Measurements from ENCODE around the gene HARS2. TPM values are rescaled to one million over a fixed set of nuclear protein-coding genes. Genes with fewer than 3 reads are reported as not detected.

Gene HARS2, protein sequence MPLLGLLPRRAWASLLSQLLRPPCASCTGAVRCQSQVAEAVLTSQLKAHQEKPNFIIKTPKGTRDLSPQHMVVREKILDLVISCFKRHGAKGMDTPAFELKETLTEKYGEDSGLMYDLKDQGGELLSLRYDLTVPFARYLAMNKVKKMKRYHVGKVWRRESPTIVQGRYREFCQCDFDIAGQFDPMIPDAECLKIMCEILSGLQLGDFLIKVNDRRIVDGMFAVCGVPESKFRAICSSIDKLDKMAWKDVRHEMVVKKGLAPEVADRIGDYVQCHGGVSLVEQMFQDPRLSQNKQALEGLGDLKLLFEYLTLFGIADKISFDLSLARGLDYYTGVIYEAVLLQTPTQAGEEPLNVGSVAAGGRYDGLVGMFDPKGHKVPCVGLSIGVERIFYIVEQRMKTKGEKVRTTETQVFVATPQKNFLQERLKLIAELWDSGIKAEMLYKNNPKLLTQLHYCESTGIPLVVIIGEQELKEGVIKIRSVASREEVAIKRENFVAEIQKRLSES
- total RNA-seq (10 to 100 TPM in 1 of 6 donors, 1 to 10 TPM in 5; 5.9 to 15.9 (median 8.6) TPM), polyA plus RNA-seq (10 to 100 TPM; 12.4 to 23.6 TPM)

DNA sequence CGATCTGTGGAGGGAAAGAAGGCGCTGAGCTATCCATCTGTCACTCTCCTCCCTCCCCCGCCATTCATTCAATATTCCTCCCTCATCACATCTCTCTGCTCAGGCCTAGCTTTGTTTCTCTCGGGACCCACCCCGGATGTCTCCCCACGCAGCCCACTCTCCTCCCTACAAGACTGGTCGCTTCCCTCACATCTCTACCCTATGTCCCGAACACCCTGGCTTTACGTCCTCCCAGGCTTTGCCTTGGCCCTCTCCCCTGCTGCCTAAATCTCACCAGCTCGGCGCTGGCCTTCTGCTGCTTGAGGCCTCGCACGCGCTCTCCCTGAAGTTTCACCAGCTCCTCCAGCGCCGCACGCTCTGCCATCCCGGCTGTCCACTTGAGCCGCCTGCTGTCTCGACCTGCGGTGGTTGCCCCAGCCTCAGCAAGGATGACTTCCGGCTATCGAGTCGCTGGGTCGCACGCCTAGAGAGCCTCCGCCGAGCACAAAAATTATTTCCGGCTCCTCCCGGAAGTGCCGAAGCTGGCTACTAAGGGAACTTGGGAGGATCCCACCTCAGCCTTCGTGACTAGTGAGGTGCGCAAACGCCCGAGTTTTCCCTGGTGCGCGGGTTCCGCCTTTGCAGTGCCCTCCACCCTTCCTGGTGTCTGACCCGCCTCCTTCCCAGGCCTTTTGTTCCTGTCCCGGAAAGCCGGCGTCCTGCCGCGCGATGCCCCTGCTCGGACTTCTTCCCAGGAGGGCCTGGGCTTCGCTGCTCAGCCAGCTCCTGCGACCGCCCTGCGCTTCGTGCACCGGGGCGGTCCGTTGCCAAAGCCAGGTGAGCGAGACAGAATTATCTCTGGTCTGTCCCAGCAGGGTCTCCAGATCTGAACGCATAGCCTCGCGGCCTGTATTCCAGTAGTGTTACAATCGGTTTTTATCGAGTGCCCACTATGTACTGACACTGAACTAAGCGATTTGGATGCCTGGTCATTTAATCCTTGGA is at the start of gene HARS2, which contains the start of gene HARS1:
Gene HARS2, plus strand, starts transcription at position 515 of the 984 bp plus-strand sequence. Its CDS starts 194 bp downstream, at position 709.
Gene HARS1, minus strand, starts transcription at position 430 of the 984 bp plus-strand sequence. Its CDS starts 66 bp downstream, at position 364.
- H3K36me3 ChIP-seq, result peaks cover 0 to 22% (median 6%) of the 10 kb centered on the region in 3 donors

DNA sequence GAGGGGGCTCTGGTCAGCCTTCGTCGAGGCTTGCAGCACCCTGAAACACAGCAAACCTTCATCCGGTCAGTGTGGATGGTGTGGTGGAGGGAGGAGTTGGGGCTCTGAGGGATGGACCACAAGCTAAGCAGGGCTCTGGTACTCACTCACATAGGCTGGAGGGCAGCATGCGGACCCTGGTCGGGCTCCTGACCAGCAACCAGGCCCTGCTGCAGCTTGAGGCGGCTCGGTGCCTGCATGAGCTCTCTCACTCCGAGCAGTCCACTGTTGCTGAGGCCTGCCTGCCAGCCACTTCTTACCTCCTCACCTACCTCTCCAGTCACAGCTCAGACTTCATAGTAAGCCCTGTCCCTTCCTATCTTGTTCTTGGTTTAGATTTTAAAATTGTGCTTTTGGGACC is 49.5 kb upstream of the HARS2 start:
- TF ChIP-seq, protein P1, sequence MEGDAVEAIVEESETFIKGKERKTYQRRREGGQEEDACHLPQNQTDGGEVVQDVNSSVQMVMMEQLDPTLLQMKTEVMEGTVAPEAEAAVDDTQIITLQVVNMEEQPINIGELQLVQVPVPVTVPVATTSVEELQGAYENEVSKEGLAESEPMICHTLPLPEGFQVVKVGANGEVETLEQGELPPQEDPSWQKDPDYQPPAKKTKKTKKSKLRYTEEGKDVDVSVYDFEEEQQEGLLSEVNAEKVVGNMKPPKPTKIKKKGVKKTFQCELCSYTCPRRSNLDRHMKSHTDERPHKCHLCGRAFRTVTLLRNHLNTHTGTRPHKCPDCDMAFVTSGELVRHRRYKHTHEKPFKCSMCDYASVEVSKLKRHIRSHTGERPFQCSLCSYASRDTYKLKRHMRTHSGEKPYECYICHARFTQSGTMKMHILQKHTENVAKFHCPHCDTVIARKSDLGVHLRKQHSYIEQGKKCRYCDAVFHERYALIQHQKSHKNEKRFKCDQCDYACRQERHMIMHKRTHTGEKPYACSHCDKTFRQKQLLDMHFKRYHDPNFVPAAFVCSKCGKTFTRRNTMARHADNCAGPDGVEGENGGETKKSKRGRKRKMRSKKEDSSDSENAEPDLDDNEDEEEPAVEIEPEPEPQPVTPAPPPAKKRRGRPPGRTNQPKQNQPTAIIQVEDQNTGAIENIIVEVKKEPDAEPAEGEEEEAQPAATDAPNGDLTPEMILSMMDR (IDR thresholded peaks at IDR 0.05), result no peak
- intact Hi-C loops (cut with DNase I), result no loop called here
- no peaks in the 10 kb centered on the region for H3K9me3 ChIP-seq
- FAIRE-seq (no peak), ATAC-seq (no peak), DNase-seq (no peak)
- H3K27me3 ChIP-seq, result no peaks in the 10 kb centered on the region
- 88 to 89% methylated on average over 8 of the region's 8 CpGs for WGBS, 2 donors
- peaks cover 0 to 14% (median 6%) of the 10 kb centered on the region in 3 donors for H3K4me1 ChIP-seq
- H3K4me3 ChIP-seq, result no peak overlapping the region
- H3K36me3 ChIP-seq, result peaks cover 0 to 28% (median 0%) of the 10 kb centered on the region in 3 donors
- no peak overlapping the region for H3K27ac ChIP-seq

More for the DNA sequence above, at the start of gene HARS2, which contains the start of gene HARS1:
- TF ChIP-seq, protein P1 (IDR thresholded peaks at IDR 0.05), result no peak
- WGBS, 2 donors, result 1% methylated on average over 61 of the region's 61 CpGs
- intact Hi-C loops (cut with DNase I), result no loop called here
- H3K27ac ChIP-seq, result peak within 1 kb of the TSS; percentile 59 to 79 (median 70)
- ATAC-seq (peak; percentile 98 to 99 (median 99)), DNase-seq (peak; percentile 82 to 93 (median 88)), FAIRE-seq (no peak)
- H3K4me3 ChIP-seq, result peak within 1 kb of the TSS; percentile 41 to 92 (median 73)
- peaks cover 0 to 9% (median 9%) of the 10 kb centered on the region in 3 donors for H3K4me1 ChIP-seq
- no peaks in the 10 kb centered on the region for H3K9me3 ChIP-seq
- no peaks in the 10 kb centered on the region for H3K27me3 ChIP-seq

DNA sequence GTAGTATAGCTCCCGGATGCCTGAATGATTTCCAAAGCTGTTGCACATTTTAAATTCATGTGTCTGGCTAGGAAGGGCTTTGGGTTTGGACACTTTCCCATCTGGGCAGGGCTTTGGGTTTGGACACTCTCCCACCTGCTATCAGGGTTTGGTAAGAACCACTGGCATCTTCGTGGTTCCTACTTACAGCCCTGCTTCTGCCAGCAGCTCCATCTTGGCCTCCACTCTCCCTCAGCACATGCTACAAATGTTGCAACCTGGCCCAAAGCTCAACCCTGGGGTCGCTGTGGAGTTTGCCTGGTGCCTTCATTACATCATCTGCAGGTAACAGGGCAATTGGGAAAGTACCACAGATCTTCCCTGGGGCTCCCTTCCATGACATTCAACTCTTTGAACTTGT is 48.5 kb upstream of the HARS2 start:
- FAIRE-seq (no peak), DNase-seq (no peak), ATAC-seq (no peak)
- no peaks in the 10 kb centered on the region for H3K27me3 ChIP-seq
- no peak overlapping the region for H3K4me3 ChIP-seq
- H3K9me3 ChIP-seq, result no peaks in the 10 kb centered on the region
- H3K36me3 ChIP-seq, result peaks cover 0 to 28% (median 0%) of the 10 kb centered on the region in 3 donors
- peaks cover 0 to 16% (median 6%) of the 10 kb centered on the region in 3 donors for H3K4me1 ChIP-seq
- H3K27ac ChIP-seq, result no peak overlapping the region
- intact Hi-C loops (cut with DNase I), result no loop called here
- WGBS, 2 donors, result 56 to 60% methylated on average over 3 of the region's 3 CpGs
- TF ChIP-seq, protein P1 (IDR thresholded peaks at IDR 0.05), result no peak

DNA sequence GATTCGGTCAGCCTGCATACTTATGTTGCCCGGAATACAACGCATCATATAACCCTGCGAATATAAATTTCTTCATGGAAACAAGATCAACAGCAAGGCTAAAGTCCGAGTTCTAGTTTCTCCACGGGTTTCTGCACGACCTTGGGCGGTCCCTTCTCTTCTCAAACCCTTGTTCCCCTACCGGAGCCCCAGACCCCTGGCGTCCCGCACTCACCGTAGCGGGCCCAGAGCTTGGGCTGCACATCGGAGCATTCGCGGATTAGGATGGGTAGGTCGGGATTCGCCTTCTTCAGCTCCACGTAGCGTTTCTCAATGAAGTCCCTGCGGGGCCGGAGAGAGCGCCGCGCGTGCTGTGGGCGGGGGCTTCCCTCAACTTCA is 44.2 kb upstream of the HARS2 start:
- 0 to 1% methylated on average over 27 of the region's 27 CpGs for WGBS, 2 donors
- H3K9me3 ChIP-seq, result no peaks in the 10 kb centered on the region
- peak overlapping the region; percentile 49 to 75 (median 70) for H3K27ac ChIP-seq
- FAIRE-seq (no peak), DNase-seq (no peak), ATAC-seq (peak; percentile 23 to 47 (median 27))
- TF ChIP-seq, protein P1 (IDR thresholded peaks at IDR 0.05), result no peak
- intact Hi-C loops (cut with DNase I), result no loop called here
- H3K27me3 ChIP-seq, result no peaks in the 10 kb centered on the region
- peaks cover 0 to 12% (median 6%) of the 10 kb centered on the region in 3 donors for H3K4me1 ChIP-seq
- H3K36me3 ChIP-seq, result peaks cover 0 to 43% (median 3%) of the 10 kb centered on the region in 3 donors
- peak overlapping the region; percentile 68 to 98 (median 80) for H3K4me3 ChIP-seq
